Hippocampal formation (tissue), 2 donors: ENCODE results near the gene UAP1L1.

Source experiments
- DNase-seq, 2 donors: peaks; one replicate each; lab custom pipeline; 2025; lab: John Stamatoyannopoulos, UW

UAP1L1 gene

DNA sequence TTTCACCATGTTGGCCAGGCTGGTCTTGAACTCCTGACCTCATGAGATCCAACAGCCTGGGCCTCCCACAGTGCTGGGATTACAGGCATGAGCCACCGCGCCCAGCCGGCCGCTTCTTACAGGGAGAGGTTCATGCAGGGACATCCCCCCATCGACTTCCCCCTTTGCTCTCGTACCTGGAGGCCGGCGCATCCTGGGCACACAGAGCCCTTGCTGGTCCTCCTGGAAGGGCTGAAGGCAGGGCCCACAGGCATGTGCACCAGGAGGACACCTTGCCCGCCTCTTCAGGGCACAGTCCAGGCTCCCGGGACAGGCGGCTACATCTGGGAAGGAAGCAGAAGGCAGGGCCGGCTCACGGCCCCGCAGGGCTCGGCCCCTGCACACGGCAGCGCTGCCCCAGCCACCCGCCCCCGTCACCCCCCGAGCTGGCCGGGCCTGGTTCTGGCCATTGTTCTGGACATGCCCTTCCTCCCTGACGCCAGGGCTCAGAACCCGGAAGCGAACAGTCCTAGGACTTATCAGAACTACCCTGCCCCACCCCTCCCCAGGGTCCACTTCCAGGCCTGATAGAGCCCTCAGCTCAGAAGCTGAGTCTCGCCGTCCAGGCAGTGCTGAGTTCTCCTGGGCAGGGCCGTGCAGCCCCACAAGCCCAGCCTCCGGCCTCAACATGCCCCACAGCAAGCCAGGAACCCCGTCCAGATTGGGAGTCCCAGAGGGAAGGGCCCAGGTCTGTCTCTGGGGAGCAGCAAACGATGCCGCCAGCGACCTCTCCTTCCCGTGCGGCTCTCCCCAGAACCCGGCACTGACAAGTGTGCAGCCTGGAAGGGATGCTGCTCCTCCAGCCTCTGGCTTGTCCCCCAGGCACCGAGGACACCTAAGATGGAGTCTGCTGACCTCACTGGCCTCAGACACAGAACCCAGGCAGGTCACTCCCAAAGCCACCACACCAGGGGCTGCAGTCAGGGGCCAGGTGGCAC lies 34.3 kb upstream of the UAP1L1 start:
- DNase-seq = no peak

DNA sequence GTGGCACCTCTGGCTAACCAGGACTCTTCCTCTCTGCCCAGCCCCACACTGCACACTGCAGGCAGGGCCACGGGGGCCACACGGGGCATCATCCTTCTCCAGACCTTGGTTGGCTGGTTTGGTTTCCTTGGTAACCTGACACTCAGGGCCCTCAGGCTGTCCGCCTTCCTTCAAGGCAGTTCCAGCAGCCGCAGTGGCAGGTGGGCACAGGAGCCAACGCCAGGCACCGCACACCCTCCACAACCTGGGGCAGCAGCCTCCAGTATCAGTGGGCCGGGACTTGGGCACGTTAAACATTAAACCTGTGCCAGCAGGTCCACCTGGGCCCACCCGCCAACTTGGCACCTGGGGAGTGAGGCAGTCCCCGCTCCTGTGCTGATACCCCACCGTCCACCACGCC lies 33.3 kb upstream of the UAP1L1 start:
- DNase-seq = no peak

DNA sequence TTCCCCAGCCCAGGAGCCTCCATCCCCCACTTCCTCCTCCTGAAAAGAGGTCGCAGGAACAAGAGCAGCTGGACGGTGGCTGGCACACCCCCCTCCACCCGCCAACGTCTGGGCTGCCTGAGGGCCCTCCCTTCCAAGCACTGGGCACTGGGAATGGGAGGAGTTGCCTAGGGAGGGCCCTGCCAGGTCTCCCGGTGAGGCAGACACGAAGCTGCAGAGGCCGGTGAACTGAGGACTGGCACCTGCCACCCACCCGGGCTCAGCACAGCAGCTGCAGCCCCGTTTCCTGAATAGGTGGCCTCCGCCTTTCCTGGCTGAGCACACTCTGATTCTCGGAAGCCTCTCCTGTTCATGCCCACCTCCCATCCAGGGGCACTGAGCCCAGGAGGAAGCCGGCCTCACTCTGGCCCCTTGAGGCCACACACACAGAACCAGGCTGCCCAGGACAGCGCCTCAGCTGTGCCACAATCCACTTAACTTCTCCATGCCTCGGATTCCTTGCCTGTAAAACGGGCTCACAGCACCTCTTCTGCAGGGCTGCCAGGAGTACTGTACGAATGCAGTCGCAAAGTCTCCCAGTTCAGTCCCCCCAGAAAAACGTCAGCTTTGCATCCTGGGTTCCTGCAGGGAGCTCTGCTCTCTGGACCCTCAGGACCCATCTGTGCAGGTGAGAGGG lies 32.7 kb upstream of the UAP1L1 start:
- no peak for DNase-seq

DNA sequence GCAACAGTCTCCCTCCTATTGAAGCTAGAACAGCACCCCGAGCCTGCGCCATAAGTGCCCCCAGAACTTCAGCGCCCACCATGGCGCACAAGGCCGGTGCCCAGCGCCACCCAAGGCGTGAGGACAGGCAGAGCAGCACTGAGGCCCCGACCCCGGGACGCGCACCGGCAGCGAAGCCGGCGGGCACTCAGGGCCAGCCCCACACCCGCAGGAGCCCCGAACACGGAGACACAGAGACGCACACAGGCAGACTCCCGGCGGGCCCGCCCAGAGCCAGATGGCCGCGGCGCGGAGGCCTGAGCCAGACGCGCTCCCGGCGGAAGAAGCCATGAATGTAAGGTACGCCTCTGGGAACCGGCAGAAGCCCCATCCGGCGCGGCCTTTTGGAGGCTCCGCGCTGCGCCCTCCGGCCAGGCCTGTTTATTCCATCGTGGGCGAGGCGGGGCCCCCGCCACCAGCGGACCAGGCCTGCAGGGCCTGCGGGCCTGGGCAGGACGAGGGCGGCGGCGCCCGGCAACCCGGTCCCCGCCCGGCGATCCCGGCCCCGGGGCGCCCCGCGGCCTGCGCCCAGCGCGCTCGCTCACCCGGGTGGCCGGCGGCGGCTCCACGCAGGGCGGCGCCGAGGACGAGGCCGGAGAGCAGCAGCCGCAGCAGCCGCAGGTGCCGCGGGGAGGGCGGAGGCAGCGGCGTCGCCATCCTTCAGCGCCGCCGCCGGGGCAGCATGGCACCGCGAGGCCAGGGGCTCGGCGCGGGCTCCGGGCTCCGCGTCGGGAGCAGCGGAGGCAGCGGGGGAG lies 31.8 kb upstream of the UAP1L1 start:
- DNase-seq = peak in 1 of 2 donors; percentile 30

DNA sequence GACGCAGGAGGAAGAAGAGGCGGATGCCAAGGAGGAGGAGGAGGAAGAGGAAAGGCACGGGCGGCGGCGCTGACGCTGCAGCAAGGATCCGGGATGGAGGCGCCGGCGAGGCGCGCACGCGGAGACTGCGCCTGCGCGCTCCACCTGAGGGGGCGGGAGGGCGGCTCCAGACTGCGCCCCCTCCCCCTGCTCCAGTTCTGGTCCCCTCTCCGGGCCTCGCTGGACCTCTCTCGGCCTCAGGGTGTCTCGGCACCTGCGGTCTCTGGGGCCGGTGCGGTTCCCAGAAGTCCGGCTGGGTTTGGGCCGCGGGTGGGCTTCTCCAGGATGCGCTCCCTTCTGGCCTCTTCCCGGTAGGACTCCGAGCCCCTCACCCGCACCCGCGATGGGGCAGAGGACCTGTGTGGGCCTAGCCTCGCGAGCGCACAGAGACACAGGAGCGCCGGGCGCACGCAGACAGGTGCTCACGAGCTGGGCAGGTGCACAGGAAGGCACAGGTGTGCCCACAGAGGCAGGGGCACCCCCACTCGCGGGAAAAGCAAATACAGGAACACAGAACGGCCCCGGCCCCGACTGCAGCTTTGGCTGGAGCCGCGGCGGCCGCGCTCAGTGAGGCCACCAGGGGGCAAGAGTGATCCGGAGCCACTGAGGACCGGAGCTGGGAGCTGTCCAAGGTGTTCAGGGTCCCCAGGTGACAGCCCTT lies 31.1 kb upstream of the UAP1L1 start, which contains the start of gene NPDC1:
TSS of gene NPDC1 (minus strand) at position 90 of the 700 bp plus-strand sequence. CDS start 188 bp downstream, outside the sequence.
- peak; percentile 32 to 67 for DNase-seq

DNA sequence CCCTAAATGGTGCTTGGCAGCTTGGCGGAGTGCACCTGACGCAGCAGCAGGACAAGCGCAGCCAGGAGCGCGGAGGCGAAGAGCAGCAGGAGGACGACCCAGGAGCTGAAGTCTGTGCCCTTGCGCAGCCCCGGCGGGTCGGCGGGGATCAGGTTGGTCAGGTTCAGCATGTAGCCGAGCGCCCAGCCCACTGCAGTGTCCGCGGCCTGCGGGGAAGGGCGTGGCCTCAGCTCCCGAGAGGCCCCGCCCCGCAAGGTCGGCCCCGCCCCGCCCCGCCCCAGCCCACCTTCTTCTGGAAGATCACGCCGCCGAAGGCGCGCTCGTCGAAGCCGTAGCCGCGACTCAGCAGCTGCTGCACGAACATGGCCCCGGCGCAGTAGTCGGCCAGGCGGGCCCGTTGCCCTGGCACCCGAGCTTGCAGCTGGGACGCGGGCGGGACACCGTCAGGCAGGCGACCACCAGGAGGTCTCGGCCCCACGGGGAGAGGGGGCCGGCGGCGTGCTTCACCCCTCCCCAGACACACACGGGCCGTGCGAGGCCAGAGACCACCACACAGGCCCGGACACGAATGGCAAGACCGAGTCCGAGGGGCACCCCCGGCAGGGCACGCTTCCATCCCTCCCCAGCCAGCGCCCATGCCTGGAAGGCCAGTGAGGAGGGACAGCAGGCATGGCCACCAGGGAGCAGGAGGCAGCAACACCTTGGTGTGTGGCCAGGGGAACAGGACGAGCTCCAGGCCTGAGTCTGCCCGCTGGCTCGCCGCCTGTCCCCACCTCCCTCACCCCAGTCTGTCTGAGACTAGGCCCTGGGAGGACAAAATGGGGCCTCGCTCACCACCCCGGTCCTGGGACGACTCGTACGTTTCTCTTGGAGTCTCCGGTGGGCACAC lies 28.4 kb upstream of the UAP1L1 start:
- no peak for DNase-seq

DNA sequence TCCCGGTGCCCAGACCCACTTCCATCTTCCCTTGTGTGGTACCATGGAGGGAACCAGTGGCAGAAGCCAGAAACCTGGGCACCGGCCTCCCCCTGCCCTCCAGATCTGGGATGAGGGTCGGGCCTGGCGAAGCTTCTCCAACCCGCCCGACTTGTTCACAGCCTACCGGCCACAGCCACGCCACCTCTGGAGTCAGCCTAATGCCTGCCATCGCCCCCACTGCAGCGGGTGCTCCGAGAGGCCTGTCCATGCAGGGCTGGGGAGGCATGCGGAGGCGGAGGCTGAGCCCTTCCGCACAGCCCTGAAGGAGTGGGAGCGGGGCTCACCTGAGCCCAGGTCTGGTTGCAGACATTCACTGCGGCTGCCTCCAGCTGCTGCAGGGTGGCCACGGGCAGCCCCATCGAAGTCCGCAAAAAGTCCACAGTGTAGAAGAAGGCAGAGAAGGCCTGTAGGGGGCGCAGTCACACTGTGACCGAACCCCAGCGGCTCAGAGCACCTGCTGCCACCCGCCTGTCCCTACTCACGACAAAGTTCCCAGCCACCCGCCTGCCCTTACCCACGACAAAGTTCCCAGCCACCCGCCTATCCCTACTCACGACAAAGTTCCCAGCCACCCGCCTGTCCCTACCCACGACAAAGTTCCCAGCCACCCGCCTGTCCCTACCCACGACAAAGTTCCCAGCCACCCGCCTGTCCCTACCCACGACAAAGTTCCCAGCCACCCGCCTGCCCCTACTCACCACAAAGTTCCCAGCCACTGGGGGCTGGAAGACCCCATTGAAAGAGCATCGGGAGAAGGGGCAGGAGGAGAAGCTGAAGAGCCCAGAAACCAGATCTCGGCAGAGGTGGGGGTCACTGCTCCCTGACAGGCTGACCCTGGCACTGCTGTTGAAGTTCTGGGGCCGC lies 27.5 kb upstream of the UAP1L1 start:
- DNase-seq = peak in 1 of 2 donors; percentile 45

DNA sequence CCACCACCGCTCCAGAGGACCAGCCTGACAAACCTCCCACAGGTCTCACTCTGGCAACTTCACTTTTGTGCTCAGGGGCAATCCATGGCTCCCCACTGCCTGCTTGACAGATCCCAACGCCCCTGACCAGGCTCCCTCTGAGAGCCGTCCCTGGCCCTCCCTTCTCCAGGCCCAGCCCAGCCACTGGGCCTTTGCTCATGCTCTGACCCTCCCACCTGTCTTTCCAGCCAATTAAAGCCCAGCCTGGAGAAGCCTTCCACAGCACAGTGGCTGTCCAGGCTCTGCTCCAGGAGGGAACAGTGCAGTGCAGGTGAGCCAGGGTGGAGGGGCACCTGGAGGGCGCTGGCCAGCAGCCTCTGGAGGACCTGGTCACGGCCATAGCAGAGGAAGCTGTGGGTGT lies 26.7 kb upstream of the UAP1L1 start:
- no peak for DNase-seq

DNA sequence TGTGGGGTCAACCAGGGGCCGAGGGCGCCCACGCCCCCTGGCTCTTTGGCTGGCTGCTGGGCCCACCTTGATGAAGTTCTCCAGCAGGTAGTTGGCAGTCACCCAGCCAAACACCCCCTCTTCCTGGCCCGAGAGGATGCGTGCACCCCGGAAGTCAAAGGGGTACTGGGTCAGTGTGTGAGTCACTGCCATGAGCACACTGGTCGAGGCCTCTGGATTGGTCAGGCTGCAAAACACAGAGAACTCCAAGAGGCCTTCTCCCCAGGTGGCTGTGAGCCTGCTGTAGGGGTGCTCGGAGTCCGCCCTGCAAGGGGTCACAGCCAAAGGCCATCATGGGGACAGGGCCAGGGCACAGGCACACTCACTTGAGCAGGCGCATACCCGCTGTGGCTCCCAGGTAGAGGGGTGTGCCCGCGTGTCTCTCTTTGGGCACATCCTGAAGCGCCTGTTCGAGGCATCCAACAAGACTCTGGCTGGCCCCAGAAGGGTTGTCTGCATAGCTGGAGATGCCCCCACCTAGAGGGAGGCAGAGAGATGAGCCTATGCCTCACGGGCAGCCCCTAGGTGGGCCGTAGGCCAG lies 26.1 kb upstream of the UAP1L1 start:
- DNase-seq = no peak

DNA sequence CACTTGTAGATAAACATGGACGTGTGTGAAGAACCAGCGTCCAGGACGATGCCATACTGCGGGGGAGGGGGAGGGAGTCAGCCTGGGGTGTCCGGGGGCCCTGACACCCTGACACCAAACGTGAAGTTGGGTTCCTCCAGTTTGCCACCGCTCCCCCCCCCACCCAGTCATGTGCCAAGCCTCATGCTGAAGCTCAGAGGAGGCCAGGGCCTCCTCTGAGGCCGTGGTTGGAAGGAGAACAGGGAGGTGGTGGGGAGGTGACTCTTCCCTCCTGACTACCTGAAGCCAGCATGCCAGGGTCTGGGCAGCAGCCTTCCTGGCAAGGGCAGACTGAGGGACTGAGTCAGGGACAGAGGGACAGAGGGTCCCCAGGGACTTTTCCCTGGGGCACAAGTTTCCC lies 25.0 kb upstream of the UAP1L1 start:
- no peak for DNase-seq

DNA sequence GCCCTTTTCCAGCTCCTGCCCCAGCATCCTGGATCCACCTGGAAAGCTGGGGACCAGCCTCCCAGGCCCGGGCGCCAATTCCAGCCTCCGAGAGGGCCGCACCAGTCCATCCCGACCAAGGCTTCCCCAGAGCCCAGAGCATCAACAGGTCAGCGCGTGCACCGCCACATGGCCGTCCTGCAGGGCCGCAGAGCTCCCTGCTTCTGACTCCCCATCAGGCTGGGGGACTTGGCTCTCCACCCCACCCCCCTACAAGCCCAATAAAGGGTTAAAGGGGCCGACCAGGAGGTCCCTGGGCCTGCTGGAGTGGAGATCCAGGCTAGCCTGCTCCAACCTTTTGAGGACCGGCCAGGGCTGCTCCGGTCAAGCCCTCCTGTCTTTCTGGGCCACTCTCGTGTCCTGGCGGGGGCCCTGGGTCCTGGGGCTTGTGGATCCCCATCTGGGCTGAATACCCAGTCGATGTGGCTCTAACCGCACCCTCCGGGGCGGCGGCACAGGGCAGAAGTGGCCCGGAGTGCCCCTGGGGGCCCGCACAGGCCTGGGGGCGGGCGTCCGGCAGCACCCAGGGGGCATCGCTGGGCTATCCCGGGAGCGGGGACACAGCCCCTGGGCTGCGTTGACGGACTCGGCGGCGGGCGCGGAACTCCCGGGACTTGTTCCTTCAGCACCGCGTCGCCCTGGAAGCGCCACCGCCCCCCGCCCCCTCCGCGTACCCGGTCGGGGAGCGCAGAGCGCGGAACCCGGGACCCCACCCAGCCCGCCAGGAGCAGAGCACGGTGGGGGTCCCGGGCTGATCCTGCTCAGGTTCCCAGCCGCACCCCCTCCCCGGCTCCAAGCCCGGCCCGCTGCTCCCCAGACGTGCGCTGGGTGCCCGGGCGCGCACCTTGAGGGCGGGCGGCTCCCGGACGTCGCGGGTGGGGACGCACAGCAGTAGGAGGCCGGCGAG lies 24.0 kb upstream of the UAP1L1 start:
- no peak for DNase-seq

DNA sequence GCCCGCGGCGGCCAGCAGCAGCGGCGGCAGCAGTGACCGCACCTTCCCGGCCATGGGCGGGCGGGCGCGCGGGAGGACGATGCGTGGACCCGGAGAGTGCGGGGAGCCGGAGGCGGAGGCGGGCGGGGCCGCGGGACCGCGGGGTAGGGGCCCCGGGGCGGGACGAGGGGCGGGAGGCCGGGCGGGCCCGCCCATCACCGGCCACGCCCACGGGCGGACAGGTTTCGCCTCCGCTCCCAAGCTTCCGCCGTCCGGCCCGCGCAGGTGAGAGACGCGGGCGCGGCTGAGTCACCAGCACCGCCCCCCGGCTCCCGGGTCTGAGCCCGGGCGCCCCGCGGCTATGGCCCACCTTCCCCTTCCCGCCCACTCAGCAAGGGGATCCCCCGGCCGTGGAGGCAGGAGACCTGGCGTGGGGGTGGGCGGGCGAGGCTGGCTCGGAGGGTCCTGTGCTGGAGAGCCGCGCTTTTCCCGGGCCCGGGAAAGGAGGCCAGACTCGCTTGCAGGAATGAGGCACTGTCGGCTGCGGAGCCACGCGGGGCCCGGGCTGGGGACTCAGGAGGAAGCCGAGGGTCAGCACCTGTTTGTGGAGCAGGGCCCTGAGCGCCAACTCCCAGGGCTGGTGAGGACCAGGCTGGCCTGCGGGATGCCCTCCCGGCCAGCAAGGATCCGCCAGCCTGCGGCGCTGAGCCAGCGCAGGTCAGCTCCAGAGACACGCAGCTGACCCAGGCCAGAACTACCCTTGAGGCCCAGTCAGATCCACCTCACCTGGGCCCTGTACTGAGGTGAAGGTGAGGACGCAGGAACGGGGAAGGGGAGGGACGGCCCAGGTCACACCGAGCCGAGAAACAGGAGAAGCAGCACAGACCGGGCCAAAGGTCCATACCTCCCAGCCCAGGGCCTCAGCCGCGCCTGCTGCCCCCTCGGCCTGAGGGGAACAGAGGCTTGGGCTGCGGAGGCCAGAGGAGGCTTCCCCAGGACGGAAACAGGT lies 23.1 kb upstream of the UAP1L1 start, which contains the start of gene ENTPD2:
TSS of gene ENTPD2 (minus strand) at position 118 of the 988 bp plus-strand sequence. CDS start at position 54, 64 bp downstream.
- no peak for DNase-seq

DNA sequence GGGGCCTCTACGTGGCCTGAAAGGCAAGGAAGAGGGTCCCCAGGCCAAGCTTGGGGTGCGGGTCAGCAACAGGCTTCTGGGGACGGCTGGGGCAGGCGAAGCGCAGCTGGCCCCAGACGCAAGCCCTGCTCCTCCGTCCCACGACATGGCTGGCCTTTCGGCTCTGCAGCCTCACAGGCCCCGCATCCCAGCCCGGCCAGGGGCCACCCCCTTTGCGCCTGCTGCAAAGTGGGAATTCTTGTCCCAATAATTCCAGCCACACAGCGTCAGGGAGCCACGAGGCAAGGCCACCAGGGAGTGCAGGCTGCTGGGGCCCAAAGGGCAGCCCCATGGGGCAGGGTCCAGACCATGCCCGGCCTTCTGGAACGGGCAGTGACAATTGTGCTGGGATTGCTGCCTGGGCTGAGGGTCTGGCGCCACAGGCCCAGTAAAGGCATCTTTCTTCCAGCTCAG lies 22.4 kb upstream of the UAP1L1 start:
- DNase-seq = peak in 1 of 2 donors; percentile 61

DNA sequence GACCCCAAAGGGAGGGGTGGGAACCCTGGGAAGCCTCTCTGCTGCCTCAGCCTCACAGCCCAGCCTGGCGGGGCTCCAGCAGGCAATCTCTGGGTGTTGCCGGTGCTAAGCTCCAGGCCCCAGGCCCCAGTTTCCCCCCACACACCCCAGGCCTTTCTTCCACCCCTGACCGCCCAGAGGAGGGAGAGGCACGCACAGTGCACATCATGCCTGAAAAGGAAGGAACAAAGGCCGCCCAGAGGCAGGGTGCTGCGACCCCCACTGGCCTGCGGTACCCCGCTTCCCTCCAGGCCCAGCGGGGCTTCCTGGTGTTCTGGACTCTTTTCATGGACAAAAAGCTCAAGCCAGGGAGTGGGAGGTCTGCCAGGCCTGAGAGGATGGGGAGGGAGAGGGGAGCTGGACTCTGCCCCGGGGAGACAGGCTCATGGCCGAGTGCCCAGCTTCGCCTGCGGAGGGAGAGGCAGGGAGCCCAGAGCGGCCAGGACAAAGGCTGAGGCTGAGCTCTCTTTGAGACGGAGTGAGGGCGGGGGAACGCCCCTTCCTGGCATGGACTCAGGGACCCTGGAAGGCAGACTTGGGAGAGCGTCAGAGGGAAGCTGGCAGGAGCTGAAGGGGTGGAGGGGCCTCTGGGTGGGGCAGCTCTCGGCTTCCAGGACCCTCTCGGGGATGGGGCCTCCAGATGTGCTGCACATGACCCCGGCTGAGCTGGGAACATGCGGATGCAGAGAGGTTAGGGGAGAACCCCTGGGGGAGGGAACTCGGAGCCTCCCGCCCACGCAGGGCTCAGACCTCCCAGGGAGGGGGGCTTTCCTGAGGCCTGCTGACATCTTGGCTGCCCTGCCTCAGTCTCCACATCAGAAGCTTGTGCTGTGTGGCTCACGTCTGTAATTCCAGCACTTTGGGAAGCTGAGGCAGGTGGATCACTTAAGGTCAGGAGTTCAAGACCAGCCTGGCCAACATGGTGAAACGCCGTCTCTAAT lies 21.6 kb upstream of the UAP1L1 start:
- peak; percentile 89 to 94 for DNase-seq

DNA sequence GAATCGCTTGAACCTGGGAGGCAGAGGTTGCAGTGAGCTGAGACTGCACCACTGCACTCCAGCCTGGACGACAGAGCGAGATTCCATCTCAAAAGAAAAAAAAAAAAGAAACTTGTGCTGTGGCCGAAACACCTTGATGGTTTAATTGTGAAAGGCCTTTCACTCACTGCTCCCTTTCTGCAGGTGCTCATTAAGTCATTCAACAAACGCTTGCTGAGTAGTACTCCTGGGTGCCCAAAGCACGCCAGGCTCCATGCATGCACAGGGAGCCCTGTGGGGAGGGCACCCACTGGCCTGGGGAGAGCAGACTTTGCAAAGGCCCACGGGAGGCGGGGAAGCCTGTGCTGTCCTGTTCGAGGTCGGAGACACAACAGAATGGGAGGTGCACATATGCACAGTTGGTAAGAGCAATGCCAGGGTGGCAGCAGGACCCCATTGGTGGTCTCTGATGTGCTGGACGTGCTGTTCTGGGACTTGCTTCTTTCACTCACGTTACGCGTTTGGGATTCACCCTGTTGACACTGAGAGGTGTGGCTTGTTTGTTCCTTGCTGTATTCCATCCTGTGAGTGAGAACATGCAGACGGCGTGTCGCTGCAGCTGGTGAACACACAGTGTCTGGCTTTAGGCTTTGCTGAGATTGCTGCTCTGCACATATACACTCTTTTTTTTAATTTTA lies 20.4 kb upstream of the UAP1L1 start:
- DNase-seq = no peak
